MCF 10A (cell line): ENCODE results near the gene COL1A2. TPM values are rescaled to one million over a fixed set of nuclear protein-coding genes. Genes with fewer than 3 reads are reported as not detected.

ENCODE experiments used
- BruUV-seq: library from RNA; stranded (reverse); fragments of 400-500 nt; replicated peaks from 2 replicates; lab custom pipeline; 2021; lab: Mats Ljungman, UMichigan
- CTCF ChIA-PET: fragments of 300-600 bp; sonication (Branson Sonifier 250); formaldehyde crosslinking; extraction: SDS; loops from one replicate; lab custom pipeline; 2021; ENCODE audit warnings: antibody characterized with exemption, inconsistent platforms; lab: Yijun Ruan, JAX
- POLR2A ChIA-PET: fragments of 300-600, 350-650 bp; sonication (Branson Sonifier 250); formaldehyde crosslinking; extraction: SDS; loops from one replicate; lab custom pipeline; 2020; ENCODE audit warnings: antibody characterized with exemption, inconsistent platforms; lab: Yijun Ruan, JAX
- DNase-seq: peaks from one replicate; pipeline ENCODE4 v3.0.0-alpha.2; 2018; ENCODE audit not compliant: unreplicated experiment
- H3K27ac Mint-ChIP-seq: one replicate; pipeline ENCODE4 v1.8.0; 2022; ENCODE audit warnings: mild to moderate bottlenecking, low read depth, mixed read lengths; ENCODE audit not compliant: unreplicated experiment
- H3K27me3 Mint-ChIP-seq: one replicate; pipeline ENCODE4 v1.8.0; 2022; ENCODE audit warnings: mixed read lengths; ENCODE audit not compliant: insufficient read depth, unreplicated experiment
- H3K36me3 Mint-ChIP-seq: one replicate; pipeline ENCODE4 v1.8.0; 2022; ENCODE audit warnings: mild to moderate bottlenecking, moderate library complexity, mixed read lengths; ENCODE audit not compliant: insufficient read depth, unreplicated experiment
- H3K4me1 Mint-ChIP-seq: one replicate; pipeline ENCODE4 v1.8.0; 2022; ENCODE audit warnings: mixed read lengths; ENCODE audit not compliant: insufficient read depth, unreplicated experiment
- H3K4me3 Mint-ChIP-seq: one replicate; pipeline ENCODE4 v1.8.0; 2022; ENCODE audit warnings: mild to moderate bottlenecking, moderate library complexity, mixed read lengths; ENCODE audit not compliant: unreplicated experiment
- H3K9me3 Mint-ChIP-seq: one replicate; pipeline ENCODE4 v1.8.0; 2022; ENCODE audit warnings: mixed read lengths; ENCODE audit not compliant: unreplicated experiment
- intact Hi-C: fragments of 100-400 bp; cut with micrococcal nuclease; formaldehyde crosslinking; loops from 2 replicates; pipeline ENCODE4 v1.14.1; 2022
- total RNA-seq: library from RNA; stranded (reverse); gene quantifications from 2 replicates; pipeline ENCODE4 v1.2.3, GENCODE V29; 2022
- TF ChIP-seq, protein P1 (sequence below): fragments of 200-600 bp; IDR thresholded peaks from one replicate; pipeline ENCODE4 v1.8.0; 2022; ENCODE audit warnings: antibody characterized with exemption, mild to moderate bottlenecking; ENCODE audit not compliant: unreplicated experiment

COL1A2 gene
- total RNA-seq, 1 experiment from 2014 or later, result not detected

DNA sequence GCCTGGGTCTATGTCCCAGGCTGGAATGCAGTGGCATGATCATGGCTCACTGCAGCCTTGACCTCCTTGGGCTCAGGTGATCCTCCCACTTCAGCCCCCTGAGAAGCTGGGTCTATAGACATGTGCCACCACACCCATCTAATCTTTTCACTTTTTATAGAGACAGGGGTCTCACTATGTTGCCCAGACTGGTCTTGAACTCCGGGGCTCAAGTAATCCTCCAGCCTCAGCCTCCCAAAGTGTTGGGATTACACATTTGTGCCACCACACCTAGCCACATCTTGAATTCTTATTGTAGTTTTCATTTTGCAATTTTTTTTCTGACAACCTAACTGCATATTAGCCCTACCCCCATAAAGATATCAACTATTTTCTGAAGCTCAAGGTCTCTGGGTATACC is 18.4 kb upstream of the COL1A2 start:
- H3K4me1 Mint-ChIP-seq, result peaks cover 13% of the 10 kb centered on the region
- H3K36me3 Mint-ChIP-seq, result no peaks in the 10 kb centered on the region
- no peak overlapping the region for H3K27ac Mint-ChIP-seq
- no peak overlapping the region for H3K4me3 Mint-ChIP-seq
- CTCF ChIA-PET, result interaction anchor here (0.7 to 1.5 kb wide), 4 partner anchors 15 to 660 kb away, joined by 3 to 8 read pairs (median 4); no protein-coding TSS in a partner anchor
- POLR2A ChIA-PET, result no interaction called here
- TF ChIP-seq, protein P1, sequence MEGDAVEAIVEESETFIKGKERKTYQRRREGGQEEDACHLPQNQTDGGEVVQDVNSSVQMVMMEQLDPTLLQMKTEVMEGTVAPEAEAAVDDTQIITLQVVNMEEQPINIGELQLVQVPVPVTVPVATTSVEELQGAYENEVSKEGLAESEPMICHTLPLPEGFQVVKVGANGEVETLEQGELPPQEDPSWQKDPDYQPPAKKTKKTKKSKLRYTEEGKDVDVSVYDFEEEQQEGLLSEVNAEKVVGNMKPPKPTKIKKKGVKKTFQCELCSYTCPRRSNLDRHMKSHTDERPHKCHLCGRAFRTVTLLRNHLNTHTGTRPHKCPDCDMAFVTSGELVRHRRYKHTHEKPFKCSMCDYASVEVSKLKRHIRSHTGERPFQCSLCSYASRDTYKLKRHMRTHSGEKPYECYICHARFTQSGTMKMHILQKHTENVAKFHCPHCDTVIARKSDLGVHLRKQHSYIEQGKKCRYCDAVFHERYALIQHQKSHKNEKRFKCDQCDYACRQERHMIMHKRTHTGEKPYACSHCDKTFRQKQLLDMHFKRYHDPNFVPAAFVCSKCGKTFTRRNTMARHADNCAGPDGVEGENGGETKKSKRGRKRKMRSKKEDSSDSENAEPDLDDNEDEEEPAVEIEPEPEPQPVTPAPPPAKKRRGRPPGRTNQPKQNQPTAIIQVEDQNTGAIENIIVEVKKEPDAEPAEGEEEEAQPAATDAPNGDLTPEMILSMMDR, result no peak
- no peaks in the 10 kb centered on the region for H3K9me3 Mint-ChIP-seq
- H3K27me3 Mint-ChIP-seq, result no peaks in the 10 kb centered on the region
- no peak for DNase-seq
- intact Hi-C loops, result no loop called here
- BruUV-seq, result no TSS peak

GRCh38 chr7:94378356-94378755 is 16.3 kb upstream of the COL1A2 start:
- ChIA-PET CTCF (interaction anchor here (1.4 to 1.9 kb wide), 3 partner anchors 10 to 83 kb away, joined by 4 to 8 read pairs (median 6); no protein-coding TSS in a partner anchor), POLR2A (no interaction called here)
- DNase-seq, result no peak
- no TSS peak for BruUV-seq
- H3K4me3 Mint-ChIP-seq, result no peak overlapping the region
- TF ChIP-seq, protein P1, result no peak
- intact Hi-C loops, result no loop called here
- no peaks in the 10 kb centered on the region for H3K9me3 Mint-ChIP-seq
- peaks cover 13% of the 10 kb centered on the region for H3K4me1 Mint-ChIP-seq
- H3K36me3 Mint-ChIP-seq, result no peaks in the 10 kb centered on the region
- H3K27ac Mint-ChIP-seq, result no peak overlapping the region
- no peaks in the 10 kb centered on the region for H3K27me3 Mint-ChIP-seq

DNA sequence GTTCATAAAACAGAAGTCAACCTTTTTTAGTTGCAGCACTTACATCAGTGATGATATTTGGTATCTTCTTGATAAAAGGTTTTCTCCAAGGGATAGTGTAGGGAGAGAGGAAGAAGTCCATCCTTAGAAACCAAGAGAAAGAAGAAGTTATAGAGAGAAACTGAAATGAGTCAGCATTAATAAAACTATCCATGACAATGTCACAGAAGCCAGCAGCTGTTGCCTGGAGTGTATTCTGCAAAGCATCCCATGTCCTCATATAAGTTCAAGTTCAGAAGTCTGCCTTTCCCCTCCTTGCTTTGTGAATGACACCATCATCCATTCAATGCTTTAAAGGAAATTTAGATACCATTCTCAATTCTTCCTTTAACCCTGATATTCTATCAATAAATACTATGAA is 14.4 kb upstream of the COL1A2 start:
- Mint-ChIP-seq H3K27ac (no peak overlapping the region), H3K36me3 (no peaks in the 10 kb centered on the region), H3K27me3 (no peaks in the 10 kb centered on the region), H3K4me1 (no peaks in the 10 kb centered on the region), H3K4me3 (no peak overlapping the region), H3K9me3 (no peaks in the 10 kb centered on the region)
- BruUV-seq, result no TSS peak
- intact Hi-C loops, result no loop called here
- TF ChIP-seq, protein P1, result no peak
- ChIA-PET CTCF (interaction anchor here (1.9 kb wide), 1 partner anchor 15 kb away, joined by 8 read pairs; no protein-coding TSS in a partner anchor), POLR2A (no interaction called here)
- no peak for DNase-seq

DNA sequence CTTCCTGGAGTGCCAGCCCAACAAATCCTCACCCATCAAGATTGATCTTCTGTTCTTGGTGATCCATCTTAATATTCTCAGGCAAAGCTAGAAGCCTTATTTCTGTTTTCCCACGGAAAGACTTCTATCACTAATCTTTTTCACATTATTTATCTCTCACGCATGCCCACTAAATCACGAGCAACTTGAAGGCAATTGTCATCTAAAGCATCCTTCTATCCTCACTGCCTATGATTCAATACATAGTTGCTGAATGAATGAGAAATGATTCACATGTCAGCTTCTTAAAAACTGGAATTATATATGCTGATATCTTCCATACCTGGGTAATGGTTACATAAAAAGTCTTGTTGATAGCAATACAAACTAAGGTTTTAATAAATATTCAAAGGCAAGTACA is 12.6 kb upstream of the COL1A2 start:
- Mint-ChIP-seq H3K4me1 (no peaks in the 10 kb centered on the region), H3K27me3 (no peaks in the 10 kb centered on the region), H3K9me3 (no peaks in the 10 kb centered on the region), H3K27ac (no peak overlapping the region), H3K36me3 (no peaks in the 10 kb centered on the region), H3K4me3 (no peak overlapping the region)
- DNase-seq, result no peak
- intact Hi-C loops, result no loop called here
- BruUV-seq, result no TSS peak
- POLR2A ChIA-PET, result no interaction called here
- CTCF ChIA-PET, result interaction anchor here (1.1 kb wide), 1 partner anchor 13 kb away, joined by 3 read pairs; the partner anchor contains the start of gene COL1A2
- TF ChIP-seq, protein P1, result no peak
